A673 (cell line): Measurements from ENCODE around the gene FITM1. TPM values are rescaled to one million over a fixed set of nuclear protein-coding genes. Genes with fewer than 3 reads are reported as not detected.
A peak's percentile ranks its signal among the peaks of the same experiment; 100 is the strongest.

Source experiments
- BruUV-seq: library from RNA; stranded (reverse); fragments of 400-500 nt; replicated peaks from 2 replicates; lab custom pipeline; 2021; lab: Mats Ljungman, UMichigan
- CTCF ChIA-PET: fragments of 300-600 bp; sonication (Branson Sonifier 250); formaldehyde crosslinking; loops from one replicate; lab custom pipeline; 2022; ENCODE audit warnings: antibody characterized with exemption; lab: Charles Lee
- POLR2A ChIA-PET: fragments of 300-600 bp; sonication (Branson Sonifier 250); formaldehyde crosslinking; loops from one replicate; lab custom pipeline; 2022; ENCODE audit warnings: antibody characterized with exemption; ENCODE audit not compliant: low non-redundant PET; lab: Charles Lee
- DNase-seq: peaks from one replicate; pipeline ENCODE4 v3.0.0-alpha.2; 2015; ENCODE audit warnings: low spot score
- H3K27ac ChIP-seq: fragments of 200-600 bp; sonication (generic); 2 replicates; pipeline ENCODE4 v1.5.1; 2016; ENCODE audit warnings: mixed run types, low read depth, mild to moderate bottlenecking, mixed read lengths, antibody characterized with exemption, low read length; ENCODE audit not compliant: poor library complexity, severe bottlenecking
- H3K27me3 ChIP-seq: fragments of 200-600 bp; sonication (generic); replicated peaks from 2 replicates; pipeline ENCODE4 v1.6.1; 2017; ENCODE audit warnings: mixed run types, low read depth, mild to moderate bottlenecking, mixed read lengths, antibody characterized with exemption, low read length; ENCODE audit not compliant: insufficient read depth, poor library complexity
- H3K36me3 ChIP-seq: fragments of 200-600 bp; sonication (generic); 2 replicates; pipeline ENCODE4 v1.6.1; 2016; ENCODE audit warnings: mixed run types, mild to moderate bottlenecking, mixed read lengths, antibody characterized with exemption, low read length; ENCODE audit not compliant: insufficient read depth, poor library complexity, severe bottlenecking
- H3K4me1 ChIP-seq: fragments of 200-600 bp; sonication (generic); 2 replicates; pipeline ENCODE4 v1.6.1; 2017; ENCODE audit warnings: mixed run types, mild to moderate bottlenecking, mixed read lengths, antibody characterized with exemption, low read length; ENCODE audit not compliant: insufficient read depth, poor library complexity, severe bottlenecking
- H3K4me3 ChIP-seq: fragments of 200-600 bp; sonication (generic); 2 replicates; pipeline ENCODE4 v1.5.1; 2016; ENCODE audit warnings: low read depth, mixed run types, mild to moderate bottlenecking, mixed read lengths, low read length; ENCODE audit not compliant: poor library complexity, severe bottlenecking
- H3K9me3 ChIP-seq: fragments of 200-600 bp; sonication (generic); 2 replicates; pipeline ENCODE4 v1.6.1; 2016; ENCODE audit warnings: mixed run types, low read depth, mild to moderate bottlenecking, mixed read lengths, antibody characterized with exemption, low read length; ENCODE audit not compliant: poor library complexity, severe bottlenecking
- CTCF ChIP-seq: fragments of 300-800, 200-600 bp; sonication (generic); conservative IDR thresholded peaks from 2 replicates; pipeline ENCODE4 v1.5.1; 2017; ENCODE audit warnings: low read depth, mild to moderate bottlenecking, antibody characterized with exemption, low read length, moderate library complexity, mixed read lengths
- EZH2 ChIP-seq: fragments of 200-600 bp; sonication (generic); IDR thresholded peaks from 2 replicates; pipeline ENCODE4 v1.6.1; 2017; ENCODE audit warnings: borderline replicate concordance, low read depth, mild to moderate bottlenecking, mixed read lengths, antibody characterized with exemption, low read length; ENCODE audit not compliant: poor library complexity, severe bottlenecking
- intact Hi-C: fragments of 100-400 bp; cut with micrococcal nuclease; formaldehyde crosslinking; loops from one replicate; pipeline ENCODE4 v1.10.0; 2022; ENCODE audit not compliant: unreplicated experiment
- total RNA-seq: library from RNA; stranded (reverse); gene quantifications from 2 replicates; pipeline ENCODE4 v1.2.3, GENCODE V29; 2021

Gene FITM1
- total RNA-seq, 1 experiment from 2014 or later: not detected

- no peak for DNase-seq
- no peaks in the 10 kb centered on the region for H3K27me3 ChIP-seq
- no peaks in the 10 kb centered on the region for H3K9me3 ChIP-seq
- no TSS peak for BruUV-seq
- POLR2A ChIA-PET: interaction anchor here (0.6 to 0.8 kb wide), 2 partner anchors 22 to 171 kb away, joined by 3 to 4 read pairs; partner anchors contain the start of genes DCAF11 and NRL
- peak overlapping the region; percentile 94 for H3K27ac ChIP-seq
- TF ChIP-seq EZH2 (no peak), CTCF (no peak)
- intact Hi-C loops: no loop called here
- H3K4me3 ChIP-seq: no peak overlapping the region
- no peaks in the 10 kb centered on the region for H3K36me3 ChIP-seq
- CTCF ChIA-PET: interaction anchor here (1.4 kb wide), 1 partner anchor 34 kb away, joined by 3 read pairs; no protein-coding TSS in a partner anchor
- peaks cover 12% of the 10 kb centered on the region for H3K4me1 ChIP-seq
Observed at GRCh38 chr14:24092505-24093206, 37.8 kb upstream of the FITM1 start.

DNA sequence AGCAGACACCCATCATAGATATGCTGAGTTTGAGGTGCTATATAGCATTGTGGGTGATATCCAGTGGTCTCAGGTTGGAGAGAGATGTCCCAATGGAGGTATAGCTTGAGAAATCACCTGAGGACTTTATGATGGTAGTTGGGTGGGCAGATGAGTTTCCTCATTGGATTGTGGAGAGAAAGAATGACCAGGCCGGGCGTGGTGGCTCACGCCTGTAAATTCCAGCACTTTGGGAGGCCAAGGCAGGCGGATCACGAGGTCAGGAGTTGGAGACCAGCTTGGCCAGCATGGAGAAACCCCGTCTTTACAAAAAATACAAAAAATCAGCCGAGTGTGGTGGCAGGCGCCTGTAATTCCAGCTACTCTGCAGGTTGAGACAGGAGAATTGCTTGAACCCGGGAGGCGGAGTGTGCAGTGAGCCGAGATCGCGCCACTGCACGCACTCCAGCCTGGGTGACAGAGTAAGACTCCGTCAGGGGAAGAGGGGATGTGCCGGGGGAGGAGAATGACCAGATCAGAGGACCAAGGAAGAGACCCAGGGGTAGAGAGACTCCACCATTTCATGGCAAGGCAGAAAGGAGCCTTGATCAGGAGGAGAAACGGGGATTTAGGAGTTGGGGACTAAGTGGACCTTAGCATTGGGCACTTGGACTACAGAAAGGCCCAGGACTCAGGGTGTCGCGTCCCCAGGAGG is 37.1 kb upstream of the FITM1 start:
- DNase-seq: no peak
- no peak for TF ChIP-seq CTCF
- no peak for TF ChIP-seq EZH2
- intact Hi-C loops: no loop called here
- Histone ChIP-seq H3K4me3 (peak overlapping the region; percentile 78), H3K36me3 (peaks cover 3% of the 10 kb centered on the region), H3K27me3 (no peaks in the 10 kb centered on the region), H3K4me1 (peaks cover 12% of the 10 kb centered on the region), H3K9me3 (no peaks in the 10 kb centered on the region), H3K27ac (peak overlapping the region; percentile 94)
- ChIA-PET POLR2A (interaction anchor here (0.6 to 2.2 kb wide), 11 partner anchors 12 to 207 kb away, joined by 3 to 13 read pairs (median 4); partner anchors contain the start of genes DCAF11, EMC9, IRF9 and NOP9), CTCF (interaction anchor here (0.5 to 1.4 kb wide), 6 partner anchors 35 to 719 kb away, joined by 3 to 11 read pairs (median 3); partner anchors contain the start of genes RABGGTA and RIPK3)
- BruUV-seq: TSS peak; percentile 86
